Stimulated activated CD8-positive, alpha-beta memory T cell treated with anti-CD3 and anti-CD28 coated beads, Interleukin-15, amount 100 ng/mL, for 1 hour (primary cell): ENCODE data around the gene MYO7B.
A peak's percentile ranks its signal among the peaks of the same experiment; 100 is the strongest.

Experiments
- DNase-seq: peaks from one replicate; pipeline ENCODE4 v3.0.0-alpha.2; 2020; ENCODE audit warnings: low read depth

MYO7B gene

DNA sequence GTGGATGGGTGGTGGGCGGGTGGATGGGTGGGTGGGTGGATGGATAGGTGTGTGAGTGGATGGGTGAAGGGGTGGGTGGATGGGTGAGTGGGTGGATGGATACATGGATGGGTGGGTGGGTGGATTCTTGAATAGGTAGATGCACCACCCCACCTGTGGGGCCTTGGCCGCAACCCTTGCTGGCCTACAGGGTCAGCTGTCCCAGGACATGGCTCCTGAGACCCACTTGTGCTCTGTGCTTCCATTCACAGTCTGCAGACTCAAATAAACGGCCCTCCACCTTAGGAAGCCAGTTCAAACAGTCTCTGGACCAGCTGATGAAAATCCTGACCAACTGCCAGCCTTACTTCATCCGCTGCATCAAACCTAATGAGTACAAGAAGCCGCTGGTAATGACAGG is 54.4 kb downstream of the MYO7B start:
- DNase-seq: no peak

DNA sequence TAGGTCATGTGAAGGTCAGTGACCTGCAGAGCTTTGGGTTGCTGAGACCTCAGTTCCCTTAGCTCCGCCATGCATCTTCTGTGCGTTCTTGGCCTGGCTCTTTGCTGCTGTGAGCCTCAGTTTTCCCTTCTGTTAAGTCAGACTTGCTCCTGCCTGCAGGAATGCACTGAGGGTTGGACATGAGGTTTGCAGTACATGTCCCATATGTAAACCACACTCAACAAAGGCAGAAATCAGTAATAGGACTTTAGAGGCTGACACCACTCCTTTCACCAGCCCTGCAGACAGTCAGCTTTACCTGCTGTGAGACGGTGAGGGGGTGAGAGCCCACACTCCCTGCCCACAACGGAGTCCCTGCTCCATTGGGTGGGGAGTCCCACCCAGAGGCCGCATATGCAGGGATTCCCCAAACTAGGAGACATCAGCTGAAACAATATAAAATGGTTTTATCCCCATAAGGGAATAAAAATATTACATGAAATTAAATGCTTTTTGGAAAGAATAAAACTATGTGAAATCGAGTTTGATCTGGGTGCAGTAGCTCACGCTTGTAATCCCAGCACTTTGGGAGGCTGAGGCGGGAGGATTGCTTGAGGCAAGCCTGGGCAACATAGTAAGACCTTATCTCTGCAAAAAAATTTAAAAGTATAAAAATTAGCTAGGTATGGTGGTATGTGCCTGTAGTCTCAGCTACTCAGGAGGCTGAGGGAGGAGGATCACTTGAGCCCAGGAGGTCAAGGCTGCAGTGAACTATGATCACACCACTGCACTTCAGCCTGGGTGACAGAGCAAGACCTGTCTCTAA is 55.1 kb downstream of the MYO7B start:
- no peak for DNase-seq

GRCh38 chr2:127591221-127591923 is 55.9 kb downstream of the MYO7B start:
- DNase-seq: peak; percentile 41

- no peak for DNase-seq
Observed at GRCh38 chr2:127592761-127593227, 57.3 kb downstream of the MYO7B start.

GRCh38 chr2:127593228-127594115 is 58.0 kb downstream of the MYO7B start:
- no peak for DNase-seq

- no peak for DNase-seq
Observed at GRCh38 chr2:127594116-127594591, 58.7 kb downstream of the MYO7B start.

DNA sequence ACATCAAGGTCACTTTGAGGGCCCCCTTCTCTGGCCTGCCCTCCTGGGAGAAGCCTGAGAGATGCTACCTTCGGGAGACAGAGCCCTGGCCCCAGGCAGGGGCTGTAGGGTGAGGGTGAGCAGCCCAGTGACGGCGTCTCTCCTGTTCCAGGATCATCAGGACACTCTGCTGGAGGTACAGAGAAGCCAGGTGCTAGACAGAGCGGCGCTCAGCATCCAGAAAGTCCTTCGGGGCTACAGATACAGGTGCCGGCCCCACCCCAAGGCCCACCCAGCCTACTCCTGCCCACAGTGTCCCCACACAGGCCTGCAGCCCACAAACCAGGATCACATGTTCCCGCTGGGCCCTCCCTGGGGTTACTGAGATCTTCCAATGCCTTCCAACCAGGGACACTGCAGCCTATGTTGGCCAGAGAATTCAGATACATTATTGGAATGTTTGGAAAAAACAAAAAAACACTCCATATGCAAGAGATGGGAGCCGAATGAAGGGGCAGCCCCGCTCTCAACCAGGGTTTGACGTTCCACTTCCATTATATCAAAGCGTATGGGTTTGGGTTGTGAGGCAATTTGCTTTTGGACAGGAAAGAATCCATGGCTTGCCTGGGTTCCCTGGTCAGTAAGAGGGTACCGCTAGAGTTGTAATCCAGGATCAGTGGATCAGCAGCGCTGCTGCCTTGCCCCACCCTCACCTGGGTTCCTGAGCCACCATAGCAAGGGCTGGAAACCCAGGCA is 61.0 kb downstream of the MYO7B start:
- DNase-seq: no peak

- DNase-seq: no peak
Observed at GRCh38 chr2:127597046-127597983, 61.8 kb downstream of the MYO7B start.

DNA sequence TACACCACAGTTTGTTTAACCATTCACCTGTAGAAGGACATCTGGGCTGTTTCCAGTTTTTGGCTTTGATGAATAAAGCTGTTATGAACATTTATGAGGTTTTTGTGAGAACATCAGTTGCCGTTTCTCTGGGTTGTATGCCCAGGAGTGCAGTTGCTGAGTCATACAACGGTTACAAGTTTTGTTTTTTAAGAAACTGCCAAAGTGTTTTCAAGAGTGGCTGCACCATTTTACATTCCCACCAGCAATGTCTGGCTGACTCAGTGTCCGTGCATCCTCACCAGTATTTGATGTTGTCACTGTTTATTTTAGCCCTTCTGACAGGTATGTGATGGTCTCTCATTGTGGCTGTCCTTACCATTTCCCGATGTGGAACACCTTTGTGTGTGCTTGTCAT is 62.5 kb downstream of the MYO7B start:
- DNase-seq: no peak

DNA sequence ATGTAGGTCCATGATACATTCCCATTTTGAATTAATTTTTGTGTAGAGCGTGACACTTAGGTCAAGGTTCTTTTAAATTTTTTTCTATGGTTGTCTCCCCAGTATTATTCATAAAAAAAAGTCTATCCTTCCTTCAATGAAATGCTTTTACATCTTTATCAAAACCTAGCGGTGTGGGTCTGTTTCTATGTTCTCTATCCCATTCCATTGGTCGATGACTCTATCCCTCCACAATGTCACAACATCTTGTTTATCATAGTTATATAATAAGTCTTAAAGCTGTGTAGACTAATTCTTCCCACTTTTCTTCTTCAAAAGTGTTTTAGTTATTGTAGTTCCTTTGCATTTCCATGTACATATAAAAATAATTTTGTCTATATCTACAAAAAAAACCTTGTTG is 63.2 kb downstream of the MYO7B start:
- DNase-seq: no peak

GRCh38 chr2:127599211-127599610 is 63.7 kb downstream of the MYO7B start:
- no peak for DNase-seq

DNA sequence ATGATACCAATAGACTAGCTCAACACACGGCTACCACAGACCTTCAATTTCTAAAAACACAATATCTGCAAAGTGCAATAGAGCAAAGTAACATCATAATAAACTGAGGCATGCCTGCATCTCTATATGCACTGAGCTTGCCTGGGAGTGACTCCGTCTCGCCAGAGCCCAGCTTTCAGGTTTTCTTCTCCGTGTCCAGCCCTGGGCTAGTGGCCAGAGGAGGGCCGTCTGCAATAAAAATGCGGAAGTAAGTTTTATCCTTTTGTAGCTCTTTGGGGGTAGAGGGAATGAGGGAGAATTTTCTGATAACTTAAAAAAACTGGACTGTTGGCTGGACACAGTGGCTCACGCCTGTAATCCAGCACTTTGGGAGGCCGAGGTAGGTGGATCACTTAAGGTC is 69.5 kb downstream of the MYO7B start:
- DNase-seq: no peak

DNA sequence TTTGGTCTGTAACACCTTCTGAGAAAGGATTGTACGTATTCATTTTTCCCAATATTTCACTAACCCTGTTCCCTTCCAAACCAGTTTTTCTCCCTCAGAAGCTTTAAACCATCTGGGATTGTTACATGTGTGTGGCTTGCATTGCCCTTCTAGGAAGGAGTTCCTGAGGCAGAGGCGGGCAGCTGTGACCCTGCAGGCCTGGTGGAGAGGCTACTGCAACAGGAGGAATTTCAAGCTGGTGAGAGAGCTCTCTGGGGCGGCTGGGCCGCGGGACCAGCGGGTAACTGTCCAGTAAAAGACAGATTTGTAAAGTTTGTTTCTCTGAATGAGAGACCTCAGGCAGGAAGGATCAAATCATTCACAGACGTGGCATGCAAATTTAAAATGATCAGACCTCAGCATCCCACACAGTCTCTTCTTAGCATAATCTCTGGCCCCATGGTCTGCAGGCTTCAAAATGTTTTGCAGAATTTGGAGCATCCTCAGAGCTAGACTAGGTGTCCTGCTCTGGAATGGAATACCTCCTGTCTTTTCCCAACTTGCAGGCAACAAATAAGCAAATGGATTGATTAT is 70.3 kb downstream of the MYO7B start:
- no peak for DNase-seq

GRCh38 chr2:127606625-127607398 is 71.3 kb downstream of the MYO7B start:
- DNase-seq: no peak

DNA sequence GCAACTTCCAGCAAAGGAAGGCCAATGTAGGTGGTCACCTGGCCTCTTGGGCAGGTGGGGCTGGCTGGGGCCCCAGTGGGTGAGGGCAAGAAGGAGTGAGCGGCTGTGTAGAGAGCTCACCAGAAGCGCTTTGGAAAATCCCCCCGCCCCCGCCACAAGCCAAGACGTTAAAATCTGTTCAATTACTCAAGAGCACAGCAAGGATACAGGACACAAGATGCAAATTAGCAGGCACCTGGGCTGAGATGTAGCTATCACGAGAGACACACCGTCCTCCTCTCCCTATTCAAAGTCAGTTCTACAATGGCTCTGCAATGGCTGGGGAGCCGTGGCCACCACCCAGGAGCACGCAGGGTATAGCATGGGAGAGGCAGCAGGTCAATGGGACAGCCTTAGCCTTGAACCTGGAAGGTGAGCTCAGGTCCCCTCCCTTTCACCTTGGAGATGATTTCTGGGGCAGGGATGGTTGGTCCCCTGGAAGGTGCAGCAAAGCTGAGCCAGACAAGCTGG is 72.0 kb downstream of the MYO7B start:
- no peak for DNase-seq

GRCh38 chr2:127608061-127609030 is 72.9 kb downstream of the MYO7B start:
- no peak for DNase-seq

- DNase-seq: no peak
Observed at GRCh38 chr2:127609031-127609751, 73.7 kb downstream of the MYO7B start.
